CD14-positive monocyte (primary cell): Measurements from ENCODE around the gene LRRC52. TPM values are rescaled to one million over a fixed set of nuclear protein-coding genes. Genes with fewer than 3 reads are reported as not detected.
A peak's percentile ranks its signal among the peaks of the same experiment; 100 is the strongest.

Source experiments
- DNase-seq, 3 donors: peaks; one replicate each; pipeline ENCODE4 v3.0.0-alpha.2; 2011 to 2022
- H2AFZ ChIP-seq: 2 replicates; pipeline ENCODE4 v1.6.0; 2012; ENCODE audit warnings: mild to moderate bottlenecking, low read depth, low read length, inconsistent platforms; ENCODE audit not compliant: insufficient read depth, poor library complexity, severe bottlenecking
- H3K27ac ChIP-seq, 2 donors: 1 replicate in 1 of 2; 2 replicates in 1 of 2; pipeline ENCODE4 v1.5.1; 2012 to 2013; ENCODE audit warnings: low read length in 2 of 2, control low read depth in 1 of 2, inconsistent platforms in 1 of 2, low read depth in 1 of 2, mild to moderate bottlenecking in 1 of 2
- H3K27me3 ChIP-seq, 2 donors: one replicate each; pipeline versions ENCODE4 v1.6.0 to v1.6.1; 2011 to 2013; ENCODE audit warnings: low read length in 2 of 2; ENCODE audit not compliant: control insufficient read depth in 2 of 2, insufficient read depth in 2 of 2
- H3K36me3 ChIP-seq, 2 donors: replicated peaks in 1 of 2; 1 replicate in 1 of 2; 2 replicates in 1 of 2; pipeline versions ENCODE4 v1.5.1 to v1.6.1; 2012 to 2013; ENCODE audit warnings: low read length in 2 of 2, control low read depth in 1 of 2, inconsistent platforms in 1 of 2, mild to moderate bottlenecking in 1 of 2; ENCODE audit not compliant: insufficient read depth in 2 of 2, control insufficient read depth in 1 of 2
- H3K4me1 ChIP-seq, 2 donors: 1 replicate in 1 of 2; 2 replicates in 1 of 2; pipeline versions ENCODE4 v1.5.1 to v1.6.1; 2012 to 2013; ENCODE audit warnings: low read length in 2 of 2, control low read depth in 1 of 2, inconsistent platforms in 1 of 2, mild to moderate bottlenecking in 1 of 2, moderate library complexity in 1 of 2; ENCODE audit not compliant: insufficient read depth in 2 of 2, control insufficient read depth in 1 of 2
- H3K4me2 ChIP-seq: replicated peaks from 2 replicates; pipeline ENCODE3; 2012; ENCODE audit warnings: low read length, moderate library complexity, mild to moderate bottlenecking; ENCODE audit not compliant: poor library complexity, severe bottlenecking; ENCODE audit errors: extremely low read depth
- H3K4me3 ChIP-seq, 3 experiments: fragments of 200-600 bp in 1 of 3; sonication (generic) in 1 of 3; replicated peaks in 1 of 3; 1 replicate in 2 of 3; 2 replicates in 1 of 3; pipeline ENCODE4 v1.5.1; 2011 to 2013; ENCODE audit warnings: low read length in 3 of 3, mild to moderate bottlenecking in 3 of 3, control low read depth in 2 of 3, low read depth in 2 of 3, inconsistent platforms in 1 of 3, moderate library complexity in 1 of 3
- H3K79me2 ChIP-seq: 2 replicates; pipeline ENCODE4 v1.6.0; 2012; ENCODE audit warnings: mild to moderate bottlenecking, control low read depth, inconsistent platforms, low read length, moderate library complexity; ENCODE audit not compliant: insufficient read depth
- H3K9ac ChIP-seq: 2 replicates; pipeline ENCODE4 v1.6.0; 2017; ENCODE audit warnings: low read length, mild to moderate bottlenecking; ENCODE audit not compliant: insufficient read depth, poor library complexity, severe bottlenecking
- H3K9me3 ChIP-seq, 2 donors: replicated peaks in 1 of 2; 1 replicate in 1 of 2; 2 replicates in 1 of 2; pipeline versions ENCODE4 v1.5.1 to v1.6.1; 2012 to 2013; ENCODE audit warnings: low read length in 2 of 2, control low read depth in 1 of 2; ENCODE audit not compliant: control insufficient read depth in 1 of 2, insufficient read depth in 1 of 2
- H4K20me1 ChIP-seq: 2 replicates; pipeline ENCODE4 v1.6.0; 2012; ENCODE audit warnings: mild to moderate bottlenecking, low read length, control low read depth, moderate library complexity; ENCODE audit not compliant: insufficient read depth
- H3K27ac Mint-ChIP-seq, 7 donors: one replicate each; pipeline ENCODE4 v1.8.0; 2020; ENCODE audit warnings: mild to moderate bottlenecking in 7 of 7, mixed read lengths in 7 of 7, moderate library complexity in 6 of 7, inconsistent platforms in 2 of 7
- H3K27me3 Mint-ChIP-seq, 3 donors: one replicate each; pipeline ENCODE4 v1.8.0; 2021 to 2022; ENCODE audit warnings: low read depth in 3 of 3, mild to moderate bottlenecking in 3 of 3, mixed read lengths in 3 of 3, moderate library complexity in 3 of 3, inconsistent platforms in 1 of 3
- H3K36me3 Mint-ChIP-seq, 2 donors: one replicate each; pipeline ENCODE4 v1.8.0; 2020; ENCODE audit warnings: mixed read lengths in 2 of 2, inconsistent platforms in 1 of 2, mild to moderate bottlenecking in 1 of 2
- H3K4me1 Mint-ChIP-seq: one replicate; pipeline ENCODE4 v1.8.0; 2020; ENCODE audit warnings: mild to moderate bottlenecking, mixed read lengths
- H3K4me3 Mint-ChIP-seq, 2 donors: one replicate each; pipeline ENCODE4 v1.8.0; 2020; ENCODE audit warnings: mild to moderate bottlenecking in 2 of 2, mixed read lengths in 2 of 2, moderate library complexity in 1 of 2
- H3K9me3 Mint-ChIP-seq, 7 donors: one replicate each; pipeline ENCODE4 v1.8.0; 2020 to 2022; ENCODE audit warnings: mixed read lengths in 7 of 7, mild to moderate bottlenecking in 6 of 7, moderate library complexity in 6 of 7, inconsistent platforms in 2 of 7
- CTCF ChIP-seq: fragments of 200-600 bp; IDR thresholded peaks from one replicate; pipeline ENCODE4 v1.8.0; 2022; ENCODE audit warnings: antibody characterized with exemption, mild to moderate bottlenecking
- WGBS: methylation state at CpG from one replicate; pipeline ENCODE4 v1.1.5; 2013; ENCODE audit warnings: missing lambda C conversion rate; ENCODE audit not compliant: insufficient coverage; 5-methylcytosine and 5-hydroxymethylcytosine counted together
- intact Hi-C, 2 donors: fragments of 100-400 bp; cut with micrococcal nuclease; formaldehyde crosslinking; loops; one replicate each; pipeline versions ENCODE4 v1.15.0 to v1.15.1; 2023
- polyA plus RNA-seq, 3 donors: library from polyadenylated mRNA; depleted of rRNA in 1 of 3; unstranded in 2 of 3; stranded (reverse) in 1 of 3; fragments of 300-500 nt in 2 of 3; fragments of >200 nt in 1 of 3; fragmentation: Illumina TruSeq in 2 of 3; gene quantifications; 1 replicate in 2 of 3; 2 replicates in 1 of 3; pipeline ENCODE4 v1.2.3, GENCODE V29; 2012 to 2021

LRRC52 gene
- polyA plus RNA-seq, 3 donors, result not detected

DNA sequence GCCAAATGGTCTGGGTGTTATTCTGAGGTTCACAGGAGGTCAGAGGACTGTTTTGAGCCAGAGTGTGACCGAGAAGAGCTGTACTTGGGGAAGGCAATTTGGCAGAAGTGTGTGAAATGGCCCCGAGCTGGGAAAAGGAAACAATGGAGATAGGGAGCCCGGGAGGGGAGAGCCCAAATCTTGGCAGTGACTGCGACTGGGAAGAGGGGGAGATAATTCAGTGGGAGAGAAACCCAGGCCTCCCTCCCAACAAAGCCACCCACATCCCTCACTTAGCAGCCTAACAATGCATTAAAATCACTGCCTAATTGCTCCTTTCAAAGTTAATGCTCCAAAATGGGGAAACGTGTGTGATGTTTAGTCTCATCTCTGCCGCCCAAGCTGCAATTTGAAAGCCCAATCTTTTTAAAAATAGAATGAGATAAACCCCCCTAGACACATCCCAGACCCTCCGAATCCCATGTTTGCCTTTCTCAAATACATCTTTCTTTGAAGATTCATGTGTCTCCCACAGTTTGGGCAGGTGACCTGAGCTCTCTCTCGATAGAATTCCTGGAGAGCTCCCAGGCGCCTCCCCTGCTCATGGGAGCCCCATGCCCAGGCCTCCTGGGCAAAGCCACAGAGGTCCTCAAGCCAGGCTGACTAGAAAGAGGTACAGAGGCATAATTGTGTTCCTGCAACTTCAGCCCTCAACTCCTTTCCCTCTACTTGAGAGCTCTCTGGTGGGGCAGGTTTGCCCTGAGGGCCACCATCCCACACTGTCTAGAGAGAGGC is 17.3 kb downstream of the LRRC52 start:
- no peak overlapping the region for H2AFZ ChIP-seq
- no peaks in the 10 kb centered on the region for H3K36me3 ChIP-seq
- DNase-seq, result no peak
- no peak overlapping the region for H3K9ac ChIP-seq
- H4K20me1 ChIP-seq, result no peaks in the 10 kb centered on the region
- Mint-ChIP-seq H3K27me3 (peaks cover 22 to 31% (median 28%) of the 10 kb centered on the region in 3 donors), H3K36me3 (no peaks in the 10 kb centered on the region), H3K4me1 (no peaks in the 10 kb centered on the region), H3K9me3 (peaks cover 0 to 1% (median 0%) of the 10 kb centered on the region in 7 donors), H3K4me3 (peak overlapping the region in 1 of 2 donors; percentile 31), H3K27ac (no peak overlapping the region)
- H3K79me2 ChIP-seq, result no peaks in the 10 kb centered on the region
- no peak overlapping the region for H3K4me2 ChIP-seq
- no peak for TF ChIP-seq CTCF
- no peaks in the 10 kb centered on the region for H3K4me1 ChIP-seq
- 40% methylated on average over 2 of the region's 9 CpGs for WGBS
- H3K27ac ChIP-seq, result no peak overlapping the region
- H3K9me3 ChIP-seq, result no peaks in the 10 kb centered on the region
- H3K4me3 ChIP-seq, result no peak overlapping the region
- peaks cover 6 to 28% of the 10 kb centered on the region in 2 donors for H3K27me3 ChIP-seq
- intact Hi-C loops, result no loop called here

GRCh38 chr1:165562571-165562970 is 18.8 kb downstream of the LRRC52 start:
- WGBS, result 91% methylated on average over 6 of the region's 7 CpGs
- no peak overlapping the region for H3K27ac ChIP-seq
- no peaks in the 10 kb centered on the region for H3K4me1 ChIP-seq
- H3K27ac Mint-ChIP-seq, result peak overlapping the region in 1 of 7 donors; percentile 77
- H3K36me3 Mint-ChIP-seq, result no peaks in the 10 kb centered on the region
- intact Hi-C loops, result no loop called here
- no peaks in the 10 kb centered on the region for H3K79me2 ChIP-seq
- H3K27me3 ChIP-seq, result peaks cover 6 to 25% of the 10 kb centered on the region in 2 donors
- peaks cover 0 to 1% (median 0%) of the 10 kb centered on the region in 7 donors for H3K9me3 Mint-ChIP-seq
- peak in 1 of 3 donors; percentile 12 for DNase-seq
- no peaks in the 10 kb centered on the region for H3K4me1 Mint-ChIP-seq
- H3K9ac ChIP-seq, result no peak overlapping the region
- no peaks in the 10 kb centered on the region for H4K20me1 ChIP-seq
- no peak overlapping the region for H3K4me3 Mint-ChIP-seq
- H3K4me3 ChIP-seq, result no peak overlapping the region
- no peaks in the 10 kb centered on the region for H3K36me3 ChIP-seq
- H3K4me2 ChIP-seq, result no peak overlapping the region
- H2AFZ ChIP-seq, result no peak overlapping the region
- peaks cover 22 to 33% (median 27%) of the 10 kb centered on the region in 3 donors for H3K27me3 Mint-ChIP-seq
- TF ChIP-seq CTCF, result no peak
- no peaks in the 10 kb centered on the region for H3K9me3 ChIP-seq
